GM10266 (cell line): Measurements from ENCODE around the gene NUFIP2.

Experiments
- DNase-seq: peaks from one replicate; pipeline ENCODE4 v3.0.0; 2012; ENCODE audit errors: extremely low spot score
- TF ChIP-seq, protein P1 (sequence below): IDR thresholded peaks from 2 replicates; pipeline ENCODE4 v1.5.1; 2012; ENCODE audit warnings: mild to moderate bottlenecking, low read depth; ENCODE audit not compliant: control insufficient read depth, insufficient read depth; ENCODE audit errors: missing control alignments

Gene NUFIP2

DNA sequence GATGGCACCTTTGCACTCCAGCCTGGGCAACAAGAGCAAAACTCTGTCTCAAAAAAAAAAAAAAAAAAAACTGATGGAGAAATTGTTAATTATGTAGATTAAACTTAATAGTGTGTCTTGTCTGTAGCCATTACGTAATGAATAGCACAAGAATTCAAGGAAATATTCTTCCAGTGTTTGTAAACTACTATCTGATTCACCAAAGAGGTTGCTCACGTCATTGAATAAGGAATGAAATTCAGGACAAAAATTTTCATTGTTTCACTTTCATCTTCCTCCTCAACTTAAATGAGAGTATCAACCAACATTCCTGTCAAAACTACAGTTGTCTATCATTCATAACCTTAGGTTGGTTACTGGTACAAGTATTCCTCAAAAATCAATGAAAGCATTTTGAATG, 83.1 kb downstream of the NUFIP2 start:
- DNase-seq: no peak
- TF ChIP-seq, protein P1, sequence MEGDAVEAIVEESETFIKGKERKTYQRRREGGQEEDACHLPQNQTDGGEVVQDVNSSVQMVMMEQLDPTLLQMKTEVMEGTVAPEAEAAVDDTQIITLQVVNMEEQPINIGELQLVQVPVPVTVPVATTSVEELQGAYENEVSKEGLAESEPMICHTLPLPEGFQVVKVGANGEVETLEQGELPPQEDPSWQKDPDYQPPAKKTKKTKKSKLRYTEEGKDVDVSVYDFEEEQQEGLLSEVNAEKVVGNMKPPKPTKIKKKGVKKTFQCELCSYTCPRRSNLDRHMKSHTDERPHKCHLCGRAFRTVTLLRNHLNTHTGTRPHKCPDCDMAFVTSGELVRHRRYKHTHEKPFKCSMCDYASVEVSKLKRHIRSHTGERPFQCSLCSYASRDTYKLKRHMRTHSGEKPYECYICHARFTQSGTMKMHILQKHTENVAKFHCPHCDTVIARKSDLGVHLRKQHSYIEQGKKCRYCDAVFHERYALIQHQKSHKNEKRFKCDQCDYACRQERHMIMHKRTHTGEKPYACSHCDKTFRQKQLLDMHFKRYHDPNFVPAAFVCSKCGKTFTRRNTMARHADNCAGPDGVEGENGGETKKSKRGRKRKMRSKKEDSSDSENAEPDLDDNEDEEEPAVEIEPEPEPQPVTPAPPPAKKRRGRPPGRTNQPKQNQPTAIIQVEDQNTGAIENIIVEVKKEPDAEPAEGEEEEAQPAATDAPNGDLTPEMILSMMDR: no peak

DNA sequence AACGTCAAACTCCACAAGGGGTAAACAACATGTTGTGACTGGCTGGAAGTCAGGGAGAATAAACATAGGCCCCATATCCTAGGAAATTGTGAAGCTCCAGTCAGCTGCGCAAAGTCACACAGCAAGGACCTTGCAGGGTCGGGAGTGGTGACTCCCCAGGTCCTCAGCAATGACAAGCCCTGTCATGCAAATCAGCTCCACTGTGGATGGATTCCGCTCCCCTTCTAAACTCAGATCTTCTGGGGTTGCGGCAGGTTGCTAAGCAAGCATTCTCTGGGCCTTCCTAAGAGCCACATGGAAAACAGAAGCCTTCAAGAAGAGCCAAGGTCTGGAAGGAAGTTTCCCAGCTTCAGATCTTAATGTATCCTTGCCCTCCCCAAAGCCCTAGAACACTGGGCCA, 84.9 kb downstream of the NUFIP2 start:
- TF ChIP-seq, protein P1: no peak
- DNase-seq: no peak

DNA sequence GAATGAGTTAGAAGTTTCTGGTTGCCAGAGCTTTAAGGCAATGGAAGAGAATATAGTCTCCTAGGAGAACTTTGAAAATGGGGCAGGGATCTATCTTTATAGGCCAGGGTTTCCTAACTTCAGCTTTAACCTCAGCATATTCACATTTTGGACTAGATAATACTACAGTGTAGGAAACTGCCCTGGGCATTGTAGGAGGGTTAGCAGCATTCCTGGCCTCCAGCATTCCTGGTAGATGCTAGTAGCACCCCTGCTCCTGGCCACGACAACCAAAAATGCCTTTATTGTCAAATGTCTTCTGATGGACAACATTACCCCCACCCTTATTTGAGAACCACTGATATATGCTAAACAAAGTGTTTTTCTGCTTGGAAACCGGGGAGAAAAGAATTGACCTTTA, 86.0 kb downstream of the NUFIP2 start:
- DNase-seq: no peak
- TF ChIP-seq, protein P1: no peak
